Ectodermal cell (in vitro differentiated cells): Measurements from ENCODE around the gene SCUBE1.

Source experiments
- H3K27ac ChIP-seq: 2 replicates; pipeline ENCODE4 v1.7.0; 2013; ENCODE audit warnings: mild to moderate bottlenecking, low read depth, low read length; ENCODE audit not compliant: insufficient read depth, poor library complexity, severe bottlenecking
- H3K27me3 ChIP-seq: 2 replicates; pipeline ENCODE4 v1.7.0; 2013; ENCODE audit warnings: mild to moderate bottlenecking, low read length; ENCODE audit not compliant: insufficient read depth, control insufficient read depth, poor library complexity, severe bottlenecking
- H3K36me3 ChIP-seq: one replicate; pipeline ENCODE4 v1.7.0; 2013; ENCODE audit warnings: low read length; ENCODE audit not compliant: control insufficient read depth, insufficient read depth
- H3K4me1 ChIP-seq: one replicate; pipeline ENCODE4 v1.7.0; 2013; ENCODE audit warnings: low read length; ENCODE audit not compliant: control insufficient read depth, insufficient read depth
- H3K4me3 ChIP-seq: 2 replicates; pipeline ENCODE4 v1.7.0; 2013; ENCODE audit warnings: low read depth, low read length, control low read depth; ENCODE audit not compliant: insufficient read depth
- H3K9me3 ChIP-seq: 2 replicates; pipeline ENCODE4 v1.7.0; 2013; ENCODE audit warnings: mild to moderate bottlenecking, low read length, moderate library complexity; ENCODE audit not compliant: control insufficient read depth
- WGBS, 2 experiments: methylation state at CpG; one replicate each; pipeline ENCODE4 v1.1.7; 2013; ENCODE audit warnings: missing lambda C conversion rate in 2 of 2; 5-methylcytosine and 5-hydroxymethylcytosine counted together

The SCUBE1 gene

DNA sequence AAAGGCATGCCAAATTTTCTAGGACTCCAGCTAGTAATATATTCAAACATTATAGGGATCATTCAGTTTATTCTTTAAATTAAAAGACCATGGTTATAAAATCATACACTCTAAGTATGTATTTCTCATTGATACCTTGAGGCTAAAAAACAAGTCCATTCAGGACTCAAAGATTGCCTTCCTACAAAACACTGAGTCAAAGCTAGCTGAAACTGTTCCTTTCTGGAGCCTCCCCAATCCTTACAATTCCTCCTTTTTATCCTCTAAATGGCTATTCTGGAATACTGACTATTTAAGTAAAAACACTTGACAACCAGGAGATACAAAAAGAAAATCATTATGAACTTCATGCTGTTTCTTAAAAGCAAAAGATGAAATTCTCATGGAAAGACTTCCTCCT is 151.3 kb downstream of the SCUBE1 start:
- H3K27me3 ChIP-seq = no peaks in the 10 kb centered on the region
- peaks cover 4% of the 10 kb centered on the region for H3K4me1 ChIP-seq
- H3K27ac ChIP-seq = no peak overlapping the region
- H3K4me3 ChIP-seq = no peak overlapping the region
- no peaks in the 10 kb centered on the region for H3K9me3 ChIP-seq
- no peaks in the 10 kb centered on the region for H3K36me3 ChIP-seq

DNA sequence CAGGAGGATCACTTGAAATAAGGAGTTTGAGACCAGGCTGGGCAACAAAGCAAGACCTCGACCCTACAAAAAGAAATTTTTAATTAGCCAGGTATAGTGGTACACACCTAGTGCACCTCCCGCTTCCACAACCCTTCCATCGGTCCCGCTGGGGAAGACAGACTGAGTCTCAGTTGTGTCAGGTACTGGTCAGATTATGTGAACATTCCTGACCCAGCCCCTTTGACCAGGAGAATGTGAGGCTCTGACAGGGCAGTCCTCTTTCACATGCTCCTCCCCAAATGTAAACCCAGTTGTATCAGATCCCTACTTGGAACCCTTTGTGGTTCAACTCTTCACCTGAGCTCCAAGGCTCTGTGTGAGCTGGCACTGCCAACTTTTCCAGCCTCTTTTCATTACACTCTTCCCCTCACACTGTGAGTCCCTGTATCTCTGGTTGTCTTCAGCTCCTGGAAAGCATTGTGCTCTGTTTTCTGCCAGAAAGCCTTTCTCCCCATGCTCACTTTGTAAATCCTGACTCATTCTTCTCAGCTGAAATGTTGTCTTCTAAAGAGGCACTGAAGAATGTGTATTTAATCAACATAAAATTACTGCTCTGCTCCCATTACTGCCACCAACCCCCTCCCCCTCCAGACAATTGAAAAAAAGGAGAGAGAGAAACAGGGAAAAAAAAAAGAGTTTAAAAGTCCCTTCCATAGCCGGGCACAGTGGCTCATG is 154.2 kb downstream of the SCUBE1 start:
- Histone ChIP-seq H3K4me1 (peaks cover 15% of the 10 kb centered on the region), H3K4me3 (no peak overlapping the region), H3K9me3 (no peaks in the 10 kb centered on the region), H3K36me3 (no peaks in the 10 kb centered on the region), H3K27me3 (no peaks in the 10 kb centered on the region), H3K27ac (no peak overlapping the region)
- 89 to 91% methylated on average over 5 of the region's 5 CpGs for WGBS, 2 experiments

DNA sequence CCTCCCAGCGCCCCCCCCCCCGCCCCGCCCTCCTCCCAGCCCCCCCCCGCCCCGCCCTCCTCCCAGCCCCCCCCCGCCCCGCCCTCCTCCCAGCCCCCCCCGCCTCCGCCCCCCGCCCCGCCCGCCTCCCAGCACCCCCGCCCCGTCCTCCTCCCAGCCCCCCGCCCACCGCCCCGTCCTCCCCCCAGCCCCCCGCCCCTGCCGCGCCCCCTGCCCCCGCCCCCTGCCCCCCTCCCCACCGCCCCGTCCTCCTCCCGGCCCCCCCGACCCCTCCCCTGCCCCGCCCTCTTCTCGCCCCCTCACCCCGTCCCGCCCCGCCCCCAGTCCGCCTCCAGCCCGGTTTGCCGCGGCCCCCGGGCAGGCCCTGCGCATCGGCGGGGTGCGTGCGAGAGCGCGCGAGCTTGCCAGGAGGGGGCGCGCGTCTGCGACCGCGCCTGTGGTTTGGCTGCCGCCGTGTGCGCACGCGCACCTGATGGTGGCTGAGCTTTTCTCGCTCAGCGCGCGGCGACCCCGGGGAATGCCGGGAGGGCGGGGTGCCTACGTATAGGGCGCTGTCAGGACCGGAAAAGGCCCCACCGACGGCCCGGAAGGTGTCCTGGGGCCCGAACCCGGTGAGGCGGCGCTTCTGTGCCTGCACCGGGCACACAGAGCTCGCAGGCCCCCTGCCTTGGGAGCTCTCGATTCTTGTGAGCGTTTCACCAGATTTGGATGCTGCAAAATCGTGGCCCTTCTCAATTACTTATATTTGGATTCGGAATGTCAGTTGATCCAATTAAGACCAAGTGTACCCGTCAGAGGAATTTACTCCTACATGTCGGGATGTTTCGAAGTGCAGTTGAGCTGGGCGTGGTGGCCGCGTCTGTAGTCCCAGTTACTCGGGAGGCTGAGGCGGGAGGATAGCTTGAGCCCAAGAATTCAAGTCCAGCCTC is 155.7 kb downstream of the SCUBE1 start:
- 14 to 15% methylated on average over 58 to 59 of the region's 86 CpGs for WGBS, 2 experiments
- H3K9me3 ChIP-seq = no peaks in the 10 kb centered on the region
- H3K27ac ChIP-seq = peak overlapping the region; percentile 60
- no peaks in the 10 kb centered on the region for H3K27me3 ChIP-seq
- no peaks in the 10 kb centered on the region for H3K36me3 ChIP-seq
- peak overlapping the region; percentile 40 for H3K4me3 ChIP-seq
- peaks cover 15% of the 10 kb centered on the region for H3K4me1 ChIP-seq

DNA sequence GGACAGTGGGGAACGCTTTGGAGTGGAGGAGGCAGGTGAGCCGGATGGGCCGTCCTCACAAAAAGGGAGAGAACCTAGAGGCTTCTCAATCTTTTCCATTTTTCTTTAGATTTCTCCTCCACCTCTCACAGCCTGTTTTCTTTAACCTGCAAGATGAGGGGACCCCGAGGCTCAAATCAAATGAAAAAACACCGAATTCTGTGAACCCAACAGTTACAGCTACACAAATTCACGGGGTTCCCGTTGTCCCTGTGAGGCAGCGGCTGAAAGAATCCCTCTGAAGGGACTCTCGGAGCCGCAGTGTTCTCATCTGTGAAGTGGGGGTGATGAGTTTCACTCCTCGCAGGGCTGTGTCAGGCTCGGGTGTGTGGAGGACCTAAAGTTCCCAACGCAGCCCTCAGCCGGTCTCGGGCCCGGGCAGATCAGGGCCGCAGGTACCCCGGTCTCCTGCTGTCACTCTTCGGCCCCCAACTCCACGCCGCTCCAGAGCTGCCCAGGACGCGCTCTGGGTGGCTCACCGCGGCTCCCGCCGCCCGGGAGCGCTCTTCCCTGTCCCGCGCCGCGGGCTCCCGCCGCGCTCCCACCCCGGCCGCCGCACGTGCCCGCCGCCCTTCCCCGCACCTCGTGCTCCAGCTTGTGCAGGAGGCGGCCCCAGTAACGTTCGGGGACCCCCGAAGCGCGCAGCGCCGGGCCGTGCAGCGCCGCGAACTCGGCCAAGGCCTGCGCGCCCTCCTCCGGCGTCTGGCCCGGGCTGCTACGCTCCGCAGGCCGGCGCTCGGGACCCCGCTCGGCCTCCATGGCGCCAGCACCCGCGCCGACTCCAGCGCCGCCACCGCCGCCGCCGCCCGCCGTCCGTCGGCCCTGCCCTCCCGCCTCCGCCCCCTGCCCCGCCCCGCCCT is 156.7 kb downstream of the SCUBE1 start, which contains the start of gene TTLL12:
TTLL12 (minus strand) TSS at position 863 of the 899 bp plus-strand sequence; CDS start at position 798, 65 bp downstream.
- Histone ChIP-seq H3K9me3 (no peaks in the 10 kb centered on the region), H3K36me3 (no peaks in the 10 kb centered on the region), H3K27ac (peak within 1 kb of the TSS; percentile 60), H3K4me3 (peak within 1 kb of the TSS; percentile 49), H3K4me1 (peaks cover 15% of the 10 kb centered on the region), H3K27me3 (no peaks in the 10 kb centered on the region)
- WGBS, 2 experiments = 1% methylated on average over 75 to 83 of the region's 87 CpGs

DNA sequence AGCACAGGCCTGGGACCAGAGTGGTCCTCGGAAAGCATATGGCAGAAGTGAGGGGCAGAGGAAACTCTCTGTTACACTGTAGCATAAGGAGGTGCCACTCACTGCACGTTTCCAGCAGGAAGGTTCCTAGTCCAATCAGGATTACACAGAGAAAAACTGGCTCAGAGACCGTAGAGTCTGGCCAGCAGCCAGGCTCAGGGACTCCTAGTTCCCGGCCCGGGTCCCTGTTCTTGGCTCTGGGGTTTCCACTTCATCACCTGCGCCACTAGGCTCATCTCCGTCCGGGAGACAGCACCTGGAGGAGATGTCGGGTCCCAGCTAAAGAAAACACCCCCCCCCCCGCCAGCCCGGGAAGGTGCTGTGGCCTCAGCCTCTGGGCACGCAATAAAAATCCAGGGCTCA is 157.3 kb downstream of the SCUBE1 start:
- H3K4me1 ChIP-seq = peaks cover 15% of the 10 kb centered on the region
- H3K27me3 ChIP-seq = no peaks in the 10 kb centered on the region
- no peaks in the 10 kb centered on the region for H3K36me3 ChIP-seq
- H3K27ac ChIP-seq = no peak overlapping the region
- peak overlapping the region; percentile 49 for H3K4me3 ChIP-seq
- H3K9me3 ChIP-seq = no peaks in the 10 kb centered on the region
- WGBS, 2 experiments = 24 to 26% methylated on average over 11 to 12 of the region's 12 CpGs

DNA sequence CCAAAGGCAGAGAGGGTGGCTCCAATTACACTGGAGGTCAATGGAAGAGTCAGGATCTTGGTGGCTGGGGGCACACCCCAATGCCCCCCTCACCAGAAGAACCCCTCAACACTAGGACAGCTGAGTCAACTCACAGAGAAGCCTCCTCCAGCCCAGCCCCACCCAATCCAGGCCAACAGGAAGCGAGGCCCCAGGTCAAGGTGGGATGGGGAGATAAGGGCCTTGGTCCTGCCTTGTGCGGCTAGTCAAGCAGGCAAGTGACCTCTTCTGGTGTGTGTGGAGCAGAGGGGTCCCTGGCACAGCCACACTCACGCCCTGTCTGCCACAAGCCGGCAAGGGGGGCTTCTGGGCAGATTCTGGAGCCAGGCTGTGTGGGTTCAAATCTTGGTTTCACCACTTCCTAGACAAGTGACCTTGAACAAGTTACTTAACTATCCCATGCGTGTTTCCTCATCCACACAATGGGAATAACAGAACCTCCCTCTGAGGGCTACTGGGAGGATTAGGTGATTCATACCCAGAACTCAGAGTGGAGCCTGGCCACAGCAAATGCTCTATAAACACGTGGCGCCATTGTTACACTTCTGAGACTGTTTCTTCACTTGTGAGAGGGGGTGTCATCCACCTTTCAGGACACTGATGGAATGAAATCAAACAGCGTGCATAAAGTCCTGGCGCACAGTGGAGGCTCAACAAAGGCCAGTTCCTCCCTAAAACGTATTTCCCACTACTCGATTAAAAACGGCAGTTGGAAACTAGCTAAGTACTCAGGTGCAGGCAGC is 159.5 kb downstream of the SCUBE1 start:
- Histone ChIP-seq H3K27ac (no peak overlapping the region), H3K27me3 (no peaks in the 10 kb centered on the region), H3K36me3 (peaks cover 16% of the 10 kb centered on the region), H3K4me3 (no peak overlapping the region), H3K4me1 (peaks cover 10% of the 10 kb centered on the region), H3K9me3 (no peaks in the 10 kb centered on the region)
- WGBS, 2 experiments = 94 to 97% methylated on average over 12 of the region's 12 CpGs

DNA sequence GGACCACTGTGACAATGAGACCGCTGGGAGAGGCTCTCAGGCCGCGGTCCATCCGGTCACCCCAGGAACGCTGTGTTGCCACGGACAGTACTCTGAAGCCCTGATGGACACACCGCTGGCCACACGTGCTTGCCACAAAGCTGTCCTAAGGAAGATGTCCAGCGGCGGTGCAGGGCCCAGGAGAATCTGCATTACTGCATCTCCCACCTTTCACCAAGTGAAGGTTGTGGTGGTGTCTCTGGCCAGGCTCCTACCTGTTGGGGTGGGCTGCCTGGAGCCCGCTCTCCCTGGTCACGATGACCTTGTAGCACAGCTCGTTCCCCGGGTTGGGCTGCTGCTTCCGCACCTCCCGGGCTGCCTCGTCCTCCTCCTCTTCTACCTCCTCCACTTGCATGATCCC is 160.4 kb downstream of the SCUBE1 start:
- H3K27ac ChIP-seq = no peak overlapping the region
- H3K9me3 ChIP-seq = no peaks in the 10 kb centered on the region
- H3K36me3 ChIP-seq = peaks cover 20% of the 10 kb centered on the region
- H3K4me1 ChIP-seq = peaks cover 10% of the 10 kb centered on the region
- H3K27me3 ChIP-seq = no peaks in the 10 kb centered on the region
- H3K4me3 ChIP-seq = no peak overlapping the region
- 95 to 98% methylated on average over 17 of the region's 17 CpGs for WGBS, 2 experiments

DNA sequence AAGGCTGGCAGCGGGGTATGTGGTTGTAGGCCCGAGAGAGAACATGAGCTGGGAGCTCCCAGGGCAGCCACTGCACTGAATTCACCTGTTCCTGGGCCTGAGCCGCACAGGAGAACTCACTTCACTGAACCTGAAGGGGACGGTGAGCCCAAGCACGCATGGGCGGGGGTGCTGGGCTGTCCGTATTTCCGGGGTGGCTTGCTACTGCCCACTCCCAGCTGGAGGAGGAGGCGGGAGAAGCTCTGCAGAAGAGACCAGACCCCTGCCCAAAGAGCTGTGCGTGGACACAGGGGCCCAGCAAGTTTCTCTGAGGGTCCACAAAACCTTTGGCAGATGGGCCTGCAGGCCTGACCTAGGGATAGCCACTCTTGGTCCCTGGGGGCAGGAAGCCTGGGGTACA is 161.1 kb downstream of the SCUBE1 start:
- WGBS, 2 experiments = 95 to 96% methylated on average over 10 of the region's 10 CpGs
- Histone ChIP-seq H3K27me3 (no peaks in the 10 kb centered on the region), H3K4me1 (peaks cover 10% of the 10 kb centered on the region), H3K4me3 (no peak overlapping the region), H3K27ac (no peak overlapping the region), H3K9me3 (no peaks in the 10 kb centered on the region), H3K36me3 (peaks cover 20% of the 10 kb centered on the region)

DNA sequence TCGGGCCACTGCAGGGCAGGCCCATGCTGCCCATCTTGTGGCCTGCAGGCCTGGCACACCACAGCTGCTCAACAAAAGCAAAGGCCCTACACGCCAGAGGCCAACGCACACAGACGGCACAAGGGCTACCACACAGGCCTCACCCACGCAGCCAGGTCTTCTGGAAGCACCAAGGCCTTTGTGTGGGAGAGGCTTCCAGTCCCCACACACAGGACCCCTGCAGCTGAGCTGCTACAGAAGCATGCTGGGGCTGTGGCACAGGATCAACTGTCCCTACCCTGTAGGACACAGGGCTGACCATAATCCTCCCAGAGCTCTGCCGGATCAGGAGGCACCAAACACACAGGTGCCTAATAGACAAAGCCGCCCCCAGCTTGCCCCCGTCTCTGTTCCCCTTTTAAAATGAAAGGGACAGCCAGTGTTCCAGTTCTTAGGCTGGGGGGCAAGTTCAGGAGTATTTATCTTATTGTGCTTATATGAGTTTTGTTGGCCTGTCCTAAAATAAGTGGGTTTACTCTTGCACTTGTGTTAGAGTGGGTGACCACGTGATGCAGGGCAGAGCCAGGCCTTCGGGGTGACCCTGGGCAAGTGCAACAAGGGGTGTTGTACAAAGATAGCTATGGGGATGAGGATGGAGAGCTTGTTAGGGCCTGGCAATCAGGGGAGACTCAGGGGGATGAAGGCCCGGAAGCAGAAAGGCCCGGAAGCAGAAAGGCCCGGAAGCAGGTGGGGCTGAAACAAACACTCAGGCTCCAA is 161.7 kb downstream of the SCUBE1 start:
- no peaks in the 10 kb centered on the region for H3K9me3 ChIP-seq
- peaks cover 10% of the 10 kb centered on the region for H3K4me1 ChIP-seq
- 94% methylated on average over 13 of the region's 13 CpGs for WGBS, 2 experiments
- no peaks in the 10 kb centered on the region for H3K27me3 ChIP-seq
- H3K36me3 ChIP-seq = peaks cover 20% of the 10 kb centered on the region
- H3K4me3 ChIP-seq = no peak overlapping the region
- no peak overlapping the region for H3K27ac ChIP-seq
